ENCODE measurements around the gene UCP3.

UCP3 gene

DNA sequence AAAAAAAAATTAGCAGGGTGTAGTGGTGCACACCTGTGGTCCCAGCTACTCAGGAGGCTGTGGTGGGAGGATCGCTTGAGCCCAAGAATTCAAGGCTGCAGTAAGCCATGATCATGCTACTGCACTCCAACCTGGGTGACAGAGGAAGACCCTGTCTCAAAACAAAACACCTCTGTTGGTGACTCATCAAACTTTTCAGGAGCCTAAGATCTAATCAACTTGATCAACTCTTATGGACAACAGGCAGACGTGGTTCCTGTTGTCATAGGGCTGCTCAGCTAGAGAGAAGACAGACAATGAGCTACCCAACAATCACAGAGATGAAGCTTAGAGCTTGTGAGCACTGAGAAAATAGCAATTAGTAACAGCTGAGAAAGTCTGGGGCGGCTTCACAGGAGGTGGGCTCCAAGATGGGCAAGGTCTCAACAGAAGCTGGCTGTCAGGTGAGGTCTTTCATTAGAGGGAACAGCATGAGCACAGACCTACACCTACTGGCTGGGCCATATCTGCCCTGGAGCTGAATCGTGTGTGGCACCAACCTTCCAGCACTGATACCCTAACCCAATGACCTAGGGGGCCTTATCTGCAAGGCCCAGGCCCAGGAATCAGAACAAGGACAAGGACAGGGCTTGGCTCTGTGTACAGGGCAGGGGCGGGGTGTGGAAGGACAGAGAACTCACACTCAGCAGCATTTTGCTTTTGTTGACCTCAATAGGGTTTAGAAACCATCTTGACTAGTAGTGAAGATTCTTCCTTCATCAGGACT, 7.2 kb upstream of the UCP3 start:
- H3K36me3 Mint-ChIP-seq (ENCODE audit: low read depth), result peaks cover 28% of the 10 kb centered on the region
- H3K27me3 Mint-ChIP-seq (ENCODE audit: low read depth), result no peaks in the 10 kb centered on the region
- H3K9me3 Mint-ChIP-seq, result no peaks in the 10 kb centered on the region
- no peak overlapping the region for H3K4me3 Mint-ChIP-seq
- H3K4me1 Mint-ChIP-seq, result no peaks in the 10 kb centered on the region
- TF ChIP-seq, protein P1, sequence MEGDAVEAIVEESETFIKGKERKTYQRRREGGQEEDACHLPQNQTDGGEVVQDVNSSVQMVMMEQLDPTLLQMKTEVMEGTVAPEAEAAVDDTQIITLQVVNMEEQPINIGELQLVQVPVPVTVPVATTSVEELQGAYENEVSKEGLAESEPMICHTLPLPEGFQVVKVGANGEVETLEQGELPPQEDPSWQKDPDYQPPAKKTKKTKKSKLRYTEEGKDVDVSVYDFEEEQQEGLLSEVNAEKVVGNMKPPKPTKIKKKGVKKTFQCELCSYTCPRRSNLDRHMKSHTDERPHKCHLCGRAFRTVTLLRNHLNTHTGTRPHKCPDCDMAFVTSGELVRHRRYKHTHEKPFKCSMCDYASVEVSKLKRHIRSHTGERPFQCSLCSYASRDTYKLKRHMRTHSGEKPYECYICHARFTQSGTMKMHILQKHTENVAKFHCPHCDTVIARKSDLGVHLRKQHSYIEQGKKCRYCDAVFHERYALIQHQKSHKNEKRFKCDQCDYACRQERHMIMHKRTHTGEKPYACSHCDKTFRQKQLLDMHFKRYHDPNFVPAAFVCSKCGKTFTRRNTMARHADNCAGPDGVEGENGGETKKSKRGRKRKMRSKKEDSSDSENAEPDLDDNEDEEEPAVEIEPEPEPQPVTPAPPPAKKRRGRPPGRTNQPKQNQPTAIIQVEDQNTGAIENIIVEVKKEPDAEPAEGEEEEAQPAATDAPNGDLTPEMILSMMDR (IDR thresholded peaks at IDR 0.05; ENCODE audit: unreplicated experiment in 3 of 3), result no peak
- H3K27ac Mint-ChIP-seq, result no peak overlapping the region

DNA sequence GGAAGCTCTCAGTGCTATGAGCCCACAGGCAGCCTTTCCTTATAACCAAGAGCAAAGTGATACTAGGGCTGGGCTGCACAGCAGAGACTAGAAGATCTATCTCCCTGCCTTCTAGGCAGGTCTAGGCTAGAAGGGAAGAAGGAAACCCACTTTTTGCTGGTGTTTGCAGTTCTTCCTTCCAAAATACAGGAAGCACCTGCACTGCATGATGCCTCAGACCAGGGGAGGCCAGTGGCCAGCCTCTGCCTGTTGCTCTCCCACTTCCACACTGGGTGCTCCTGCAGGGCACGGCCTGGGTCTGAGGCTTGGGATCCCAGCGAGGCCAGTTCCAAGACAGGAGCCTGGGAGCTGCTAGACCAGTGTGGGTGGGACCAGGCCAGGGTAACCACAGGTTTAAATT, 6.0 kb upstream of the UCP3 start:
- H3K4me1 Mint-ChIP-seq, result no peaks in the 10 kb centered on the region
- H3K9me3 Mint-ChIP-seq, result no peaks in the 10 kb centered on the region
- H3K27ac Mint-ChIP-seq, result no peak overlapping the region
- H3K27me3 Mint-ChIP-seq (ENCODE audit: low read depth), result no peaks in the 10 kb centered on the region
- TF ChIP-seq, protein P1 (IDR thresholded peaks at IDR 0.05; ENCODE audit: unreplicated experiment in 3 of 3), result no peak
- peaks cover 28% of the 10 kb centered on the region for H3K36me3 Mint-ChIP-seq (ENCODE audit: low read depth)
- no peak overlapping the region for H3K4me3 Mint-ChIP-seq

DNA sequence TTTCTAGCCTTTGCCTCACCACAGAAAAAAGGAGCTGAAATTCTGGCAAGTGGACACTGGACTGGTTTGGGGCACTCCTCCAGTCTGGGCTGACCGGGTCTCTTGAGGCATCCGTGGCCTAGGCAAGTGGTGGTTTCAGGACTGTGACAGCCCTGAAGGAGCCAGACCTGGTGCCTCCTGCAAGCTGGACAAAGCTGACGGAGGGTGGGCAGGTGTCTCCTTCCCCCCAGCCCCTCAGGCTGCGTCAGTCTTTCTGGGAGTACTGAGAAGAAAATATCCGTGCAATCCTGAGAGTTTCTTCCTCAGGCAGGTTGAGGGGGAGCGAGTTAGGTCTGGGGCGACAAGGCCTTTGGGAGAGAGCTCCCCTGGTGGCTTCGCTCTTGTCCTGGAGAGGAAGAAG, 4.3 kb upstream of the UCP3 start:
- Mint-ChIP-seq H3K4me3 (no peak overlapping the region), H3K4me1 (no peaks in the 10 kb centered on the region), H3K27ac (no peak overlapping the region), H3K27me3 (ENCODE audit: low read depth) (no peaks in the 10 kb centered on the region), H3K9me3 (no peaks in the 10 kb centered on the region), H3K36me3 (ENCODE audit: low read depth) (peaks cover 28% of the 10 kb centered on the region)
- TF ChIP-seq, protein P1 (IDR thresholded peaks at IDR 0.05; ENCODE audit: unreplicated experiment in 3 of 3), result no peak

DNA sequence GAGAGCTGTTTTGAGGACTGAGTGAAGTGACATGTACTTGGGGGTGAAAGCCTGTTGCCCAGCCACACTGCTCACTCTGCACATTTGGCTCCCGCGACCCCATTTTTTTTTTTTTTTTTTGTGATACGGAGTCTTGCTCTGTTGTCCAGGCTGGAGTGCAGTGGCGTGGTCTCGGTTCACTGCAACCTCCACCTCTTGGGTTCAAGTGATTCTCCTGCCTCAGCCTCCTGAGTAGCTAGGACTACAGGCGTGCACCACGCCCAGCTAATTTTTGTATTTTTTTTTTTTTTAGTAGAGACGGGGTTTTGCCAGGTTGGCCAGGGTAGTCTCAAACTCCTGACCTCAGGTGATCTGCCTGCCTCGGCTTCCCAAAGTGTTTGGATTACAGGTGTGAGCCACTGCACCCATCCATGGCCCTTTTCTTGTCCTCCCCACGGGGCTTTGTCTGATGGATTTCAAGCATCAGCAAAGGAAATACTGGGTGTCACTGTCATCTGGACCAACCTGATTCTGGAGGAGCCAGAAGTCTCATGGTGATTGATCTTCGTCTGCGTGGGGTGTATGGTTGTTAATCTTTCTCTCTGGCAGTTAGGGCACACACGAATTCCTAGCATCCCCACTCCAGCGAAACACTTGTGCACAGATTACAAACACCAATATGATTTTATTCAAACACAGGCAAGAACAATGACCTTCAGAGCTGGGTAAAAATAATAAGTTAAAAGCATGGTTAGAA, 3.4 kb upstream of the UCP3 start:
- TF ChIP-seq, protein P1 (IDR thresholded peaks at IDR 0.05; ENCODE audit: unreplicated experiment in 3 of 3), result no peak
- Mint-ChIP-seq H3K27ac (no peak overlapping the region), H3K4me1 (no peaks in the 10 kb centered on the region), H3K27me3 (ENCODE audit: low read depth) (no peaks in the 10 kb centered on the region), H3K36me3 (ENCODE audit: low read depth) (peaks cover 22% of the 10 kb centered on the region), H3K9me3 (no peaks in the 10 kb centered on the region), H3K4me3 (no peak overlapping the region)

DNA sequence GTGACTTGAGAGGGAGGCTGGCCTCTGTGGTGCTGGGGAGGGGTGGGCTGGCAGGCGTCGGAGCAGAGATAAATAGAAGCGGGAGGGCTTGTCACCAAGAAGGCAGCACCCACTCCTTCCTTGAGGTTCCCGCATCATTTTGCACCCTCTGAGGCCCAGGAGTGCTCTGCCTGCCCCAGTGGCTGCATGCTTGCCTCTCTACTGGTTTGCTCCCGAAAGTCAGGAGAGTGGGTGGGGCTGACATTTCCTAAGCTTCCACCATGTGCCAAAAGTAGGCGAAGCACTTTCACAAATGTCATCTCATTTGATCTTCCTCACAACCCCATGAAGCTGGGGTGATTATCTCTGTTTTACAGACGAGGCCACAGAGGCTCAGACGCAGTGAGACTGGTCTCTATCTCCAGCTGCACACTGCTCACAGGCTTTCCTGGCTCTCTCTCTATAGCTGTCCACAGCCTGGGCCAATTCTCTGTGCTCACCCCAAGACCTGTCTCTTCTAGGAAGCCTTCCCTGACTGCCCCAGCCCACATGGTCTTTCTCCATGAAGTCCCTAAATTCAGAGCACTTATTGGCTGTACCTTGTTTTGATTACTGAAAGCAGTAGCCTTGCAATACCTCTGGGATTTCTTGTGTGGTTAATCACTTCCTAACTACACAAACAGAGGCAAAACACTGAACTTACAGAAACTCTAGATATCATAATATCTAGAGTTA, 2.6 kb upstream of the UCP3 start:
- TF ChIP-seq, protein P1 (IDR thresholded peaks at IDR 0.05; ENCODE audit: unreplicated experiment in 3 of 3), result no peak
- no peaks in the 10 kb centered on the region for H3K4me1 Mint-ChIP-seq
- H3K9me3 Mint-ChIP-seq, result no peaks in the 10 kb centered on the region
- no peaks in the 10 kb centered on the region for H3K27me3 Mint-ChIP-seq (ENCODE audit: low read depth)
- H3K4me3 Mint-ChIP-seq, result no peak overlapping the region
- H3K36me3 Mint-ChIP-seq (ENCODE audit: low read depth), result peaks cover 15% of the 10 kb centered on the region
- no peak overlapping the region for H3K27ac Mint-ChIP-seq
